ENCODE results near the gene CCDC9. TPM values are rescaled to one million over a fixed set of nuclear protein-coding genes. Genes with fewer than 3 reads are reported as not detected.
A peak's percentile ranks its signal among the peaks of the same experiment; 100 is the strongest.

The CCDC9 gene
- total and polyA plus RNA-seq, 2 of the 13 experiments (the other 11 are each of a cell fraction or from before 2014, with no cell fraction given): 2.9 to 6.3 TPM

DNA sequence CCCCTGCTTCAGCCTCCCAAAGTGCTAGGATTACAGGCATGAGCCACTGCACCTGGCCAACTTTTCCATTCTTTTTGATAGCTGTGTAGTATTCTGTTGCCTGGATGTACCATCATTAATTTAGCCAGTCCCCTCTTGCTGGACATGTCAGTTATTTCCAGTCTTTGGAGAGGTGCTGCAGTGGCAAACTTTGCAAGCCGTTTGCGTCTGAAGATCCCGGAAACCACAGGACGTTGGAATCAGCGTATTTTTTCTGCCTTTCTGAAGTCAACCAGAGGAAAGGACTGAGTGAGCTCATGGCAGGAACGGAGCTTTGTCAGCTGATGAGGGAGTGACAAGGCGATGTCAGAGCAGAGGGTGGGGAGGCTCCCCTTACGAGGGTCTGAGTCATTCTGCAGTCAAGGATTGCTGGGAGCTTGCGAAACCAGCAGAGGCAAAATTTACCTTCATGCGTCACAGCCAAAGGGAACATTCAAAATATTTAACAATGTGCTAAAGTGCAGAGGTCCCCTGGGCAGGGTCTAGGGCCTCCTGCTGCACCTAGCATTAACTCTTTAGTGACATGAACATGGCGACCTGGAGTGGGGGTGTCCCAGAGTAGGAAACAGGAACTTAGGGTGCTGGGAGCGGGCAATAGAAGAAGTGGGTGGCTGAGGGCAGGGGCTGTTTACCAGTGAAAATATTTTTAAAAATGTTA is 58.9 kb downstream of the CCDC9 start (continued):
- TF ChIP-seq, protein P1, sequence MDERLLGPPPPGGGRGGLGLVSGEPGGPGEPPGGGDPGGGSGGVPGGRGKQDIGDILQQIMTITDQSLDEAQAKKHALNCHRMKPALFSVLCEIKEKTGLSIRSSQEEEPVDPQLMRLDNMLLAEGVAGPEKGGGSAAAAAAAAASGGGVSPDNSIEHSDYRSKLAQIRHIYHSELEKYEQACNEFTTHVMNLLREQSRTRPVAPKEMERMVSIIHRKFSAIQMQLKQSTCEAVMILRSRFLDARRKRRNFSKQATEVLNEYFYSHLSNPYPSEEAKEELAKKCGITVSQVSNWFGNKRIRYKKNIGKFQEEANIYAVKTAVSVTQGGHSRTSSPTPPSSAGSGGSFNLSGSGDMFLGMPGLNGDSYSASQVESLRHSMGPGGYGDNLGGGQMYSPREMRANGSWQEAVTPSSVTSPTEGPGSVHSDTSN (CRISPR knock-in tag; IDR thresholded peaks at IDR 0.05): peak; percentile 53; the same call in 1 of the 2 replicates
- TF ChIP-seq E2F5 (CRISPR knock-in tag; conservative IDR thresholded peaks at IDR 0.05): no peak
- no peak for TF ChIP-seq ZNF432 (CRISPR knock-in tag; IDR thresholded peaks at IDR 0.05; ENCODE audit: borderline replicate concordance)
- TF ChIP-seq SNAI1 (CRISPR knock-in tag; IDR thresholded peaks at IDR 0.05; ENCODE audit: borderline replicate concordance): no peak
- TF ChIP-seq ZNF17 (CRISPR knock-in tag; IDR thresholded peaks at IDR 0.05): no peak
- TF ChIP-seq HIVEP1 (CRISPR knock-in tag; IDR thresholded peaks at IDR 0.05): peak; percentile 96
- TF ChIP-seq HMG20B (CRISPR knock-in tag; conservative IDR thresholded peaks at IDR 0.05): peak; percentile 63; the same call in 1 of the 2 replicates
- peak; percentile 95 for TF ChIP-seq DDIT3 (CRISPR knock-in tag; IDR thresholded peaks at IDR 0.05)
- peak; percentile 24 for TF ChIP-seq SMC3 (IDR thresholded peaks at IDR 0.05; ENCODE audit: low read length)
- TF ChIP-seq ZNF33A (CRISPR knock-in tag; IDR thresholded peaks at IDR 0.05; ENCODE audit: borderline replicate concordance): no peak
- no peak for TF ChIP-seq NPAS2 (CRISPR knock-in tag; IDR thresholded peaks at IDR 0.05; ENCODE audit: borderline replicate concordance)
- TF ChIP-seq ZNF724P (CRISPR knock-in tag; IDR thresholded peaks at IDR 0.05; ENCODE audit: borderline replicate concordance): no peak
- no peak for TF ChIP-seq ZNF260 (CRISPR knock-in tag; IDR thresholded peaks at IDR 0.05; ENCODE audit: borderline replicate concordance, low read depth)
- no peak for TF ChIP-seq FOXP1 (IDR thresholded peaks at IDR 0.05)
- TF ChIP-seq FOXP1 (CRISPR knock-in tag; IDR thresholded peaks at IDR 0.05): peak; percentile 72; the same call in 1 of the 2 replicates
- TF ChIP-seq GZF1 (CRISPR knock-in tag; IDR thresholded peaks at IDR 0.05): no peak
- 0 out of 2 replicates have a peak, but pooled peaks have one; percentile 27 for TF ChIP-seq KMT2B (CRISPR knock-in tag; IDR thresholded peaks at IDR 0.05)
- peak; percentile 55; the same call in 1 of the 2 replicates for TF ChIP-seq RFX5 (IDR thresholded peaks at IDR 0.05; ENCODE audit: low read depth, low read length)
- peak; percentile 83 for TF ChIP-seq ZBTB38 (CRISPR knock-in tag; IDR thresholded peaks at IDR 0.05)
- TF ChIP-seq ZNF143 (CRISPR knock-in tag; IDR thresholded peaks at IDR 0.05): peak; percentile 81
- no peak for TF ChIP-seq SMAD1 (CRISPR knock-in tag; IDR thresholded peaks at IDR 0.05; ENCODE audit: borderline replicate concordance, low read depth)
- TF ChIP-seq, protein P2, sequence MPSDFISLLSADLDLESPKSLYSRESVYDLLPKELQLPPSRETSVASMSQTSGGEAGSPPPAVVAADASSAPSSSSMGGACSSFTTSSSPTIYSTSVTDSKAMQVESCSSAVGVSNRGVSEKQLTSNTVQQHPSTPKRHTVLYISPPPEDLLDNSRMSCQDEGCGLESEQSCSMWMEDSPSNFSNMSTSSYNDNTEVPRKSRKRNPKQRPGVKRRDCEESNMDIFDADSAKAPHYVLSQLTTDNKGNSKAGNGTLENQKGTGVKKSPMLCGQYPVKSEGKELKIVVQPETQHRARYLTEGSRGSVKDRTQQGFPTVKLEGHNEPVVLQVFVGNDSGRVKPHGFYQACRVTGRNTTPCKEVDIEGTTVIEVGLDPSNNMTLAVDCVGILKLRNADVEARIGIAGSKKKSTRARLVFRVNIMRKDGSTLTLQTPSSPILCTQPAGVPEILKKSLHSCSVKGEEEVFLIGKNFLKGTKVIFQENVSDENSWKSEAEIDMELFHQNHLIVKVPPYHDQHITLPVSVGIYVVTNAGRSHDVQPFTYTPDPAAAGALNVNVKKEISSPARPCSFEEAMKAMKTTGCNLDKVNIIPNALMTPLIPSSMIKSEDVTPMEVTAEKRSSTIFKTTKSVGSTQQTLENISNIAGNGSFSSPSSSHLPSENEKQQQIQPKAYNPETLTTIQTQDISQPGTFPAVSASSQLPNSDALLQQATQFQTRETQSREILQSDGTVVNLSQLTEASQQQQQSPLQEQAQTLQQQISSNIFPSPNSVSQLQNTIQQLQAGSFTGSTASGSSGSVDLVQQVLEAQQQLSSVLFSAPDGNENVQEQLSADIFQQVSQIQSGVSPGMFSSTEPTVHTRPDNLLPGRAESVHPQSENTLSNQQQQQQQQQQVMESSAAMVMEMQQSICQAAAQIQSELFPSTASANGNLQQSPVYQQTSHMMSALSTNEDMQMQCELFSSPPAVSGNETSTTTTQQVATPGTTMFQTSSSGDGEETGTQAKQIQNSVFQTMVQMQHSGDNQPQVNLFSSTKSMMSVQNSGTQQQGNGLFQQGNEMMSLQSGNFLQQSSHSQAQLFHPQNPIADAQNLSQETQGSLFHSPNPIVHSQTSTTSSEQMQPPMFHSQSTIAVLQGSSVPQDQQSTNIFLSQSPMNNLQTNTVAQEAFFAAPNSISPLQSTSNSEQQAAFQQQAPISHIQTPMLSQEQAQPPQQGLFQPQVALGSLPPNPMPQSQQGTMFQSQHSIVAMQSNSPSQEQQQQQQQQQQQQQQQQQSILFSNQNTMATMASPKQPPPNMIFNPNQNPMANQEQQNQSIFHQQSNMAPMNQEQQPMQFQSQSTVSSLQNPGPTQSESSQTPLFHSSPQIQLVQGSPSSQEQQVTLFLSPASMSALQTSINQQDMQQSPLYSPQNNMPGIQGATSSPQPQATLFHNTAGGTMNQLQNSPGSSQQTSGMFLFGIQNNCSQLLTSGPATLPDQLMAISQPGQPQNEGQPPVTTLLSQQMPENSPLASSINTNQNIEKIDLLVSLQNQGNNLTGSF (CRISPR knock-in tag; IDR thresholded peaks at IDR 0.05): no peak
- TF ChIP-seq ZFYVE20 (CRISPR knock-in tag; IDR thresholded peaks at IDR 0.05; ENCODE audit: borderline replicate concordance, low read depth): no peak
- TF ChIP-seq, protein P3, sequence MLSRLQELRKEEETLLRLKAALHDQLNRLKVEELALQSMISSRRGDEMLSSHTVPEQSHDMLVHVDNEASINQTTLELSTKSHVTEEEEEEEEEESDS (CRISPR knock-in tag; IDR thresholded peaks at IDR 0.05; ENCODE audit: borderline replicate concordance): no peak
